IPS-18a (cell line): ENCODE results near the gene FLRT3.

ENCODE experiments used
- H3K27ac ChIP-seq: one replicate; pipeline ENCODE4 v1.5.1; 2013; ENCODE audit warnings: low read length
- H3K27me3 ChIP-seq: one replicate; pipeline ENCODE4 v1.6.1; 2013; ENCODE audit warnings: mild to moderate bottlenecking, low read length; ENCODE audit not compliant: control insufficient read depth, insufficient read depth
- H3K36me3 ChIP-seq: one replicate; pipeline ENCODE4 v1.6.1; 2013; ENCODE audit warnings: low read depth, low read length; ENCODE audit not compliant: control insufficient read depth
- H3K4me1 ChIP-seq: one replicate; pipeline ENCODE4 v1.6.1; 2013; ENCODE audit warnings: low read depth, low read length; ENCODE audit not compliant: control insufficient read depth
- H3K4me3 ChIP-seq: one replicate; pipeline ENCODE4 v1.5.1; 2013; ENCODE audit warnings: low read length
- H3K9ac ChIP-seq: one replicate; pipeline ENCODE4 v1.6.1; 2013; ENCODE audit warnings: mild to moderate bottlenecking, low read length, moderate library complexity
- H3K9me3 ChIP-seq: one replicate; pipeline ENCODE4 v1.6.1; 2013; ENCODE audit warnings: low read depth, low read length; ENCODE audit not compliant: control insufficient read depth

FLRT3 gene

DNA sequence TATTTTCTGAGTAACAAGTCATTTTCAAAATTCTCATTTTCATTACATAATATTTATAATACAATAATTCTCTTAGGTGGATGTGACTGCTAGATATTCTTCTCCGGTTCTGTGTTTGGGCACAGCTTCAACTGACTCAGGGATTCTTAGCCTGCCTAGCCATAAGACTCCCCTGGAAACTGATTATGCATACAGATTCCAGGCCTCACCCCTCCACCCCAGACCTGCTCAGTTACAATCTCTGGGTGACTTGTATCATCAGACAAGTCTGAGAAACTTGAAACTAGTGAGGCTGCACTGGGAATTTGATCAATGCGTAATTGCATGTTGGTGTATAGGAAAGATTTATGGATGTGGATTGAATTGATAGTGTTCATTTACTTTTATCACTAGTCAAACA is 25.4 kb downstream of the FLRT3 start:
- Histone ChIP-seq H3K4me3 (no peak overlapping the region), H3K4me1 (no peaks in the 10 kb centered on the region), H3K27me3 (no peaks in the 10 kb centered on the region), H3K9me3 (no peaks in the 10 kb centered on the region), H3K36me3 (no peaks in the 10 kb centered on the region), H3K27ac (no peak overlapping the region), H3K9ac (no peak overlapping the region)

- Histone ChIP-seq H3K27me3 (no peaks in the 10 kb centered on the region), H3K4me3 (no peak overlapping the region), H3K4me1 (no peaks in the 10 kb centered on the region), H3K36me3 (no peaks in the 10 kb centered on the region), H3K27ac (no peak overlapping the region), H3K9ac (no peak overlapping the region), H3K9me3 (no peaks in the 10 kb centered on the region)
Measured at GRCh38 chr20:14310977-14311627, 26.3 kb downstream of the FLRT3 start.

GRCh38 chr20:14307956-14308355 is 29.5 kb downstream of the FLRT3 start:
- Histone ChIP-seq H3K9ac (no peak overlapping the region), H3K4me3 (no peak overlapping the region)

GRCh38 chr20:14304472-14304871 is 32.9 kb downstream of the FLRT3 start:
- Histone ChIP-seq H3K9me3 (no peaks in the 10 kb centered on the region), H3K9ac (no peak overlapping the region), H3K27ac (no peak overlapping the region), H3K4me3 (no peak overlapping the region), H3K36me3 (no peaks in the 10 kb centered on the region), H3K4me1 (no peaks in the 10 kb centered on the region), H3K27me3 (no peaks in the 10 kb centered on the region)

More at GRCh38 chr20:14307956-14308355, 29.5 kb downstream of the FLRT3 start:
- H3K27me3 ChIP-seq: no peaks in the 10 kb centered on the region
- H3K9me3 ChIP-seq: no peaks in the 10 kb centered on the region
- H3K4me1 ChIP-seq: no peaks in the 10 kb centered on the region
- no peak overlapping the region for H3K27ac ChIP-seq
- H3K36me3 ChIP-seq: no peaks in the 10 kb centered on the region

DNA sequence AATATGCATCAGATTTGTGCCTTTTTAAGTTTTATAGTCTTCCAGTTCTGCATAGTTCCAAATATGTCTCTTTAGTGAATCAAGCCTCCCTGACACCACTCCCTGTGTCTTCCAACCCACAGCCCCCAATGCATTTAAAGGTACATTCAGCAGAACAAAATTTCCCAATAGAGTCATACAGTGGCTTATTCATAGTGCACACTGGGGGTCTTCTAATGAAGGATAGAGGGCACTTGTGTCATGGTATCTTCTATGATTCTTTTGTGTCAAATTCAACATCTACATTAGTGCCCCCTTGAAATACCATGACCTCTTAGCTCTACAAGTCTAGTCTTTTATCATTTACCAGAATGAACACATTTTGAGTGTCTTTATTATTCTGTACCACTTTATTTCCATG is 33.8 kb downstream of the FLRT3 start:
- Histone ChIP-seq H3K36me3 (no peaks in the 10 kb centered on the region), H3K9me3 (no peaks in the 10 kb centered on the region), H3K9ac (no peak overlapping the region), H3K4me3 (no peak overlapping the region), H3K27ac (no peak overlapping the region), H3K4me1 (no peaks in the 10 kb centered on the region), H3K27me3 (no peaks in the 10 kb centered on the region)

DNA sequence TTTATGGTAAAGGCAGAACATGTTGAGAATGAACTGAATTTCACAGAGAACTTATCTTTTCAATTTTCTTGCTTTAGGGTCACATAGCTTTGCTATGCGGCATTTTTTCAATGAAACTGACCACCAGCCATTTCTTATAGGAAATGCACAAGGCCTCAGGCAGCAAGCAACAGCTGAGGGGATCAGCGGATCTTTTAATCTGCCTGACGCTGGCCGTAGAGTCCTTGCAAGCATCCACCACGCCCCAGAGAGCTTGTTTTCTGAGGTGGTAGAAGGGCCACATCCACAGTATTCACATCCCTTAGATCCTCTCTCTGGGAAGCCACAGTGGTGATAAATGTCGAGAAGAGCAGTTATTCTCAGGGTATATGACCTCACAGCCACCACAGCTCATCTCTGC is 34.3 kb downstream of the FLRT3 start:
- H3K4me1 ChIP-seq: no peaks in the 10 kb centered on the region
- no peaks in the 10 kb centered on the region for H3K9me3 ChIP-seq
- H3K36me3 ChIP-seq: no peaks in the 10 kb centered on the region
- no peak overlapping the region for H3K4me3 ChIP-seq
- H3K27ac ChIP-seq: no peak overlapping the region
- no peak overlapping the region for H3K9ac ChIP-seq
- no peaks in the 10 kb centered on the region for H3K27me3 ChIP-seq

DNA sequence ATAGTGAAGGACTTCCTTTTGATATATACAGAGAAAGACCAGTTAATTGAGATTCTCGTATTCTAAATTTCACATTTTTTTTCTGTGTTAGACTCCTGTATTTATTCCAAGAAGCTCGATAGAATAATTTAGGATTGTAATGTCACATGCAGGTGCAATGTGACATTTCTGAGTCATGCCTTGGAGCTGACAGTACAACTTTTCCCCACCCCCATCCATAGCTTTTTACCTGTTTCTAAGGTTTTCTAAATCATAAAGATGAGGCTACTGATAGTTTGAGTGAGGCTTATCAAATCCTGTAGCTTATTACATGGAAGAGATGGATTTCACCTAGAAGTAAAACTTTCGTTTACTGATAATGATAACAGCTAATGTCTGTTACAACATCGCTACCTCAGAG is 37.6 kb downstream of the FLRT3 start:
- Histone ChIP-seq H3K27ac (no peak overlapping the region), H3K27me3 (no peaks in the 10 kb centered on the region), H3K9me3 (no peaks in the 10 kb centered on the region), H3K4me1 (peaks cover 4% of the 10 kb centered on the region), H3K4me3 (no peak overlapping the region), H3K36me3 (no peaks in the 10 kb centered on the region), H3K9ac (no peak overlapping the region)

DNA sequence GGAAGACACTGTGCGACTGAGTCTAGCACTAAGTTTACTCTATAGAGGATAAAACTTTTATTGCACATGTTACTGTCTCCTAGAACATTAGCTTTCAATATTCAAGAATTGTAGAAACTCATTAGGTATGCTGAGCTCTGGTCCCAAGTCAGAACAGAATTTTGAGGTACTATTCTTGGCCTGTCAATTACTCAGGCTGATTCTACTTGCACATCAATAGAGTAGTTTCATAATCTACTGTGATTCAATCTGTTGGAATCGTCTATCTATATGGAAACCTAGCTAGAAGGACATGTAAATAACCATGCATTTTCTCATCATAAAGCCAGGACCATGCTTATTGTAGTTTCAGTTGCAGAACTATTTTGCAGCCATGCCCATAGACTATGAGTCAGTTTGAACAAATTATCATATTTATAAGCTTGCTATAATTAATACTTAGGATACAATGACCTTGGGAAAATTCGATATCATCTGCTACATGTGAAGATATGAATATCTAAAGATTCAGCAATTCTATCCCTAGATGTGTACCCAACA is 41.6 kb downstream of the FLRT3 start:
- Histone ChIP-seq H3K9me3 (no peaks in the 10 kb centered on the region), H3K36me3 (no peaks in the 10 kb centered on the region), H3K27ac (no peak overlapping the region)

GRCh38 chr20:14295238-14295637 is 42.2 kb downstream of the FLRT3 start:
- Histone ChIP-seq H3K27me3 (no peaks in the 10 kb centered on the region), H3K9ac (no peak overlapping the region), H3K4me1 (peaks cover 4% of the 10 kb centered on the region), H3K27ac (no peak overlapping the region), H3K36me3 (no peaks in the 10 kb centered on the region), H3K9me3 (no peaks in the 10 kb centered on the region), H3K4me3 (no peak overlapping the region)

More for the DNA sequence above, 41.6 kb downstream of the FLRT3 start:
- H3K27me3 ChIP-seq: no peaks in the 10 kb centered on the region
- H3K4me1 ChIP-seq: peaks cover 4% of the 10 kb centered on the region
- no peak overlapping the region for H3K4me3 ChIP-seq
- no peak overlapping the region for H3K9ac ChIP-seq

DNA sequence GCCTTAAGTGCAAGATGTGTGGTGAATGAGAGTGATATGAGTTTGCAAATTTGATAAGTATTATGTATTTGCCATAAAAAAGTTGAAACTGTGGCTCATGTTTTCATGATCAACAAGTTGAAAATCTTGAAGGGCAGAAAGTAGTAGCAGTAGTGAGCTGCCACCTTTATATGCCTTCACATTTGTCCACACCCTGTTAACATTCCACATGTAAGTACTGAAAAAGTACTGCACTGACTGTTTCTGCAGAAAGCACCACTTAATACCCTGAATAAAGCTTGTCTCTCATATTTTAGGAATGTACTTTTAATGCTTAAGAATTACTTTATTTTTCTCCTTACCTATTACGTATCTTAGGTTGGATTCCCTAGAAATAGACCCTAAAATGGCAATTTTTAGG is 45.9 kb downstream of the FLRT3 start:
- H3K4me1 ChIP-seq: peaks cover 4% of the 10 kb centered on the region
- no peaks in the 10 kb centered on the region for H3K9me3 ChIP-seq
- no peaks in the 10 kb centered on the region for H3K36me3 ChIP-seq
- no peak overlapping the region for H3K9ac ChIP-seq
- H3K4me3 ChIP-seq: no peak overlapping the region
- H3K27me3 ChIP-seq: no peaks in the 10 kb centered on the region
- no peak overlapping the region for H3K27ac ChIP-seq

GRCh38 chr20:14288341-14289330 is 48.8 kb downstream of the FLRT3 start:
- Histone ChIP-seq H3K9me3 (no peaks in the 10 kb centered on the region), H3K4me3 (no peak overlapping the region), H3K27ac (no peak overlapping the region), H3K9ac (no peak overlapping the region), H3K4me1 (no peaks in the 10 kb centered on the region), H3K27me3 (no peaks in the 10 kb centered on the region), H3K36me3 (no peaks in the 10 kb centered on the region)
